ENCODE measurements around the gene RASSF5. TPM values are rescaled to one million over a fixed set of nuclear protein-coding genes. Genes with fewer than 3 reads are reported as not detected.

The RASSF5 gene
- total and polyA plus RNA-seq, 10 of the 15 experiments (the other 5 are each of a cell fraction or from before 2014, with no cell fraction given) = 14.0 to 89.6 (median 68.9) TPM

GRCh38 chr1:206495493-206496046 lies 11.8 kb upstream of the RASSF5 start (continued):
- TF ChIP-seq, protein P1, sequence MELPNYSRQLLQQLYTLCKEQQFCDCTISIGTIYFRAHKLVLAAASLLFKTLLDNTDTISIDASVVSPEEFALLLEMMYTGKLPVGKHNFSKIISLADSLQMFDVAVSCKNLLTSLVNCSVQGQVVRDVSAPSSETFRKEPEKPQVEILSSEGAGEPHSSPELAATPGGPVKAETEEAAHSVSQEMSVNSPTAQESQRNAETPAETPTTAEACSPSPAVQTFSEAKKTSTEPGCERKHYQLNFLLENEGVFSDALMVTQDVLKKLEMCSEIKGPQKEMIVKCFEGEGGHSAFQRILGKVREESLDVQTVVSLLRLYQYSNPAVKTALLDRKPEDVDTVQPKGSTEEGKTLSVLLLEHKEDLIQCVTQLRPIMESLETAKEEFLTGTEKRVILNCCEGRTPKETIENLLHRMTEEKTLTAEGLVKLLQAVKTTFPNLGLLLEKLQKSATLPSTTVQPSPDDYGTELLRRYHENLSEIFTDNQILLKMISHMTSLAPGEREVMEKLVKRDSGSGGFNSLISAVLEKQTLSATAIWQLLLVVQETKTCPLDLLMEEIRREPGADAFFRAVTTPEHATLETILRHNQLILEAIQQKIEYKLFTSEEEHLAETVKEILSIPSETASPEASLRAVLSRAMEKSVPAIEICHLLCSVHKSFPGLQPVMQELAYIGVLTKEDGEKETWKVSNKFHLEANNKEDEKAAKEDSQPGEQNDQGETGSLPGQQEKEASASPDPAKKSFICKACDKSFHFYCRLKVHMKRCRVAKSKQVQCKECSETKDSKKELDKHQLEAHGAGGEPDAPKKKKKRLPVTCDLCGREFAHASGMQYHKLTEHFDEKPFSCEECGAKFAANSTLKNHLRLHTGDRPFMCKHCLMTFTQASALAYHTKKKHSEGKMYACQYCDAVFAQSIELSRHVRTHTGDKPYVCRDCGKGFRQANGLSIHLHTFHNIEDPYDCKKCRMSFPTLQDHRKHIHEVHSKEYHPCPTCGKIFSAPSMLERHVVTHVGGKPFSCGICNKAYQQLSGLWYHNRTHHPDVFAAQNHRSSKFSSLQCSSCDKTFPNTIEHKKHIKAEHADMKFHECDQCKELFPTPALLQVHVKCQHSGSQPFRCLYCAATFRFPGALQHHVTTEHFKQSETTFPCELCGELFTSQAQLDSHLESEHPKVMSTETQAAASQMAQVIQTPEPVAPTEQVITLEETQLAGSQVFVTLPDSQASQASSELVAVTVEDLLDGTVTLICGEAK (IDR thresholded peaks at IDR 0.05; ENCODE audit: borderline replicate concordance) = peak; percentile 59; the same call in 1 of the 2 replicates
- TF ChIP-seq, protein P2, sequence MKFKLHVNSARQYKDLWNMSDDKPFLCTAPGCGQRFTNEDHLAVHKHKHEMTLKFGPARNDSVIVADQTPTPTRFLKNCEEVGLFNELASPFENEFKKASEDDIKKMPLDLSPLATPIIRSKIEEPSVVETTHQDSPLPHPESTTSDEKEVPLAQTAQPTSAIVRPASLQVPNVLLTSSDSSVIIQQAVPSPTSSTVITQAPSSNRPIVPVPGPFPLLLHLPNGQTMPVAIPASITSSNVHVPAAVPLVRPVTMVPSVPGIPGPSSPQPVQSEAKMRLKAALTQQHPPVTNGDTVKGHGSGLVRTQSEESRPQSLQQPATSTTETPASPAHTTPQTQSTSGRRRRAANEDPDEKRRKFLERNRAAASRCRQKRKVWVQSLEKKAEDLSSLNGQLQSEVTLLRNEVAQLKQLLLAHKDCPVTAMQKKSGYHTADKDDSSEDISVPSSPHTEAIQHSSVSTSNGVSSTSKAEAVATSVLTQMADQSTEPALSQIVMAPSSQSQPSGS (IDR thresholded peaks at IDR 0.05; ENCODE audit: low read length) = peak; percentile 73; the same call in 1 of the 2 replicates
- no peak for TF ChIP-seq POLR2AphosphoS5 (IDR thresholded peaks at IDR 0.05; ENCODE audit: low read length)
- TF ChIP-seq, protein P3, sequence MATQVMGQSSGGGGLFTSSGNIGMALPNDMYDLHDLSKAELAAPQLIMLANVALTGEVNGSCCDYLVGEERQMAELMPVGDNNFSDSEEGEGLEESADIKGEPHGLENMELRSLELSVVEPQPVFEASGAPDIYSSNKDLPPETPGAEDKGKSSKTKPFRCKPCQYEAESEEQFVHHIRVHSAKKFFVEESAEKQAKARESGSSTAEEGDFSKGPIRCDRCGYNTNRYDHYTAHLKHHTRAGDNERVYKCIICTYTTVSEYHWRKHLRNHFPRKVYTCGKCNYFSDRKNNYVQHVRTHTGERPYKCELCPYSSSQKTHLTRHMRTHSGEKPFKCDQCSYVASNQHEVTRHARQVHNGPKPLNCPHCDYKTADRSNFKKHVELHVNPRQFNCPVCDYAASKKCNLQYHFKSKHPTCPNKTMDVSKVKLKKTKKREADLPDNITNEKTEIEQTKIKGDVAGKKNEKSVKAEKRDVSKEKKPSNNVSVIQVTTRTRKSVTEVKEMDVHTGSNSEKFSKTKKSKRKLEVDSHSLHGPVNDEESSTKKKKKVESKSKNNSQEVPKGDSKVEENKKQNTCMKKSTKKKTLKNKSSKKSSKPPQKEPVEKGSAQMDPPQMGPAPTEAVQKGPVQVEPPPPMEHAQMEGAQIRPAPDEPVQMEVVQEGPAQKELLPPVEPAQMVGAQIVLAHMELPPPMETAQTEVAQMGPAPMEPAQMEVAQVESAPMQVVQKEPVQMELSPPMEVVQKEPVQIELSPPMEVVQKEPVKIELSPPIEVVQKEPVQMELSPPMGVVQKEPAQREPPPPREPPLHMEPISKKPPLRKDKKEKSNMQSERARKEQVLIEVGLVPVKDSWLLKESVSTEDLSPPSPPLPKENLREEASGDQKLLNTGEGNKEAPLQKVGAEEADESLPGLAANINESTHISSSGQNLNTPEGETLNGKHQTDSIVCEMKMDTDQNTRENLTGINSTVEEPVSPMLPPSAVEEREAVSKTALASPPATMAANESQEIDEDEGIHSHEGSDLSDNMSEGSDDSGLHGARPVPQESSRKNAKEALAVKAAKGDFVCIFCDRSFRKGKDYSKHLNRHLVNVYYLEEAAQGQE (IDR thresholded peaks at IDR 0.05; ENCODE audit: low read depth, low read length) = no peak
- no peak for TF ChIP-seq YBX1 (IDR thresholded peaks at IDR 0.05)
- no peak for TF ChIP-seq PAX5 (IDR thresholded peaks at IDR 0.05; ENCODE audit: borderline replicate concordance, low read depth, low read length)
- TF ChIP-seq EGR1 (IDR thresholded peaks at IDR 0.05; ENCODE audit: borderline replicate concordance in 1 of 2, low read depth in 2 of 2, low read length in 2 of 2) = no peak
- no peak for TF ChIP-seq PRDM15 (CRISPR knock-in tag; IDR thresholded peaks at IDR 0.05)
- TF ChIP-seq SMAD5 (IDR thresholded peaks at IDR 0.05; ENCODE audit: low read depth) = no peak
- peak; percentile 92 for TF ChIP-seq SPI1 (IDR thresholded peaks at IDR 0.05; ENCODE audit: borderline replicate concordance, insufficient read depth, low read depth, low read length)
- no peak for TF ChIP-seq ETV6 (conservative IDR thresholded peaks at IDR 0.05 in 1 of 2, IDR thresholded peaks at IDR 0.05 in 1 of 2; ENCODE audit: borderline replicate concordance in 1 of 2, low read depth in 1 of 2)
- TF ChIP-seq SMARCA5 (IDR thresholded peaks at IDR 0.05) = no peak
- TF ChIP-seq IKZF2 (IDR thresholded peaks at IDR 0.05) = peak; percentile 75 to 79; a peak in 3 of 4 replicates
- TF ChIP-seq GABPA (IDR thresholded peaks at IDR 0.05; ENCODE audit: low read depth) = no peak
